Measurements from ENCODE around the gene G6PC3. TPM values are rescaled to one million over a fixed set of nuclear protein-coding genes. Genes with fewer than 3 reads are reported as not detected.

Gene G6PC3
- total RNA-seq, 3 donors from 2014 or later (not counting 1 experiment from before 2014, with no cell fraction given) = 18.2 to 21.7 (median 20.6) TPM

DNA sequence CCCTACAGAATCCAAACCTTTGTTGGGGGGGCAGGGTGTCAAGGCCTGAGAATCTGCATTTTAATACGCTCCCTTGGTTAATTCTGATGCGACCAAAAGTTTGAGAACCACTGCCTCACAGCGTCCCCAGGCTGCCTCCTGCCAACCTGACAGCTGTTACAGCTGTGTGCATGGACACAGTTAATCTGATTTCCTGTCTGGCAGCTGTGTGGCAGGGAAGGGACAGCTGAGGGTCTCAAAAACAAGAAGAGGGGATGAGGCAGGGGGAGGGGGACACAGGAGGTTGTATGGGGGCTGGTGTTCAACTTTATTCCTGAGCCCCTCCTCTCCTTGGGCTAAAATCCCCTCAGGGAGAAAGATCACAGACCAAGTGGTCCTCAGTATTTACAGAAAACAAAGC, 35.4 kb downstream of the G6PC3 start:
- intact Hi-C loops (cut with micrococcal nuclease) = no loop called here
- H3K36me3 ChIP-seq (ENCODE audit: control insufficient read depth, insufficient read depth, low read length) = peaks cover 3% of the 10 kb centered on the region
- H3K27ac ChIP-seq (ENCODE audit: low read length) = no peak overlapping the region
- Mint-ChIP-seq H3K27ac (no peak overlapping the region), H3K4me3 (no peak overlapping the region), H3K27me3 (ENCODE audit: low read depth in 2 of 2) (no peaks in the 10 kb centered on the region), H3K4me1 (peaks cover 0 to 14% of the 10 kb centered on the region in 2 donors), H3K36me3 (no peaks in the 10 kb centered on the region), H3K9me3 (no peaks in the 10 kb centered on the region)
- DNase-seq = no peak
- peaks cover 14% of the 10 kb centered on the region for H3K4me1 ChIP-seq (ENCODE audit: control insufficient read depth, insufficient read depth, low read length)
- no peaks in the 10 kb centered on the region for H3K9me3 ChIP-seq (ENCODE audit: control insufficient read depth, insufficient read depth, low read length)
- no peak for ATAC-seq
- WGBS (ENCODE audit: insufficient coverage) = 31% methylated on average over 3 of the region's 3 CpGs
- no peak overlapping the region for H3K4me3 ChIP-seq (ENCODE audit: low read length)
- no peaks in the 10 kb centered on the region for H3K27me3 ChIP-seq (ENCODE audit: control insufficient read depth, insufficient read depth, low read length)
- no peak for TF ChIP-seq CTCF (IDR thresholded peaks at IDR 0.05)

GRCh38 chr17:44106801-44107200, 36.3 kb downstream of the G6PC3 start:
- no peak for TF ChIP-seq CTCF (IDR thresholded peaks at IDR 0.05)
- Histone ChIP-seq H3K4me1 (ENCODE audit: control insufficient read depth, insufficient read depth, low read length) (peaks cover 23% of the 10 kb centered on the region), H3K36me3 (ENCODE audit: control insufficient read depth, insufficient read depth, low read length) (peaks cover 3% of the 10 kb centered on the region), H3K27ac (ENCODE audit: low read length) (no peak overlapping the region), H3K9me3 (ENCODE audit: control insufficient read depth, insufficient read depth, low read length) (no peaks in the 10 kb centered on the region), H3K27me3 (ENCODE audit: control insufficient read depth, insufficient read depth, low read length) (no peaks in the 10 kb centered on the region), H3K4me3 (ENCODE audit: low read length) (no peak overlapping the region)
- Mint-ChIP-seq H3K27me3 (ENCODE audit: low read depth in 2 of 2) (no peaks in the 10 kb centered on the region), H3K4me1 (peaks cover 0 to 22% of the 10 kb centered on the region in 2 donors), H3K27ac (no peak overlapping the region), H3K4me3 (no peak overlapping the region), H3K9me3 (no peaks in the 10 kb centered on the region), H3K36me3 (no peaks in the 10 kb centered on the region)
- intact Hi-C loops (cut with micrococcal nuclease) = no loop called here
- ATAC-seq (no peak), DNase-seq (no peak)
- WGBS (ENCODE audit: insufficient coverage) = 90% methylated on average over 4 of the region's 4 CpGs

DNA sequence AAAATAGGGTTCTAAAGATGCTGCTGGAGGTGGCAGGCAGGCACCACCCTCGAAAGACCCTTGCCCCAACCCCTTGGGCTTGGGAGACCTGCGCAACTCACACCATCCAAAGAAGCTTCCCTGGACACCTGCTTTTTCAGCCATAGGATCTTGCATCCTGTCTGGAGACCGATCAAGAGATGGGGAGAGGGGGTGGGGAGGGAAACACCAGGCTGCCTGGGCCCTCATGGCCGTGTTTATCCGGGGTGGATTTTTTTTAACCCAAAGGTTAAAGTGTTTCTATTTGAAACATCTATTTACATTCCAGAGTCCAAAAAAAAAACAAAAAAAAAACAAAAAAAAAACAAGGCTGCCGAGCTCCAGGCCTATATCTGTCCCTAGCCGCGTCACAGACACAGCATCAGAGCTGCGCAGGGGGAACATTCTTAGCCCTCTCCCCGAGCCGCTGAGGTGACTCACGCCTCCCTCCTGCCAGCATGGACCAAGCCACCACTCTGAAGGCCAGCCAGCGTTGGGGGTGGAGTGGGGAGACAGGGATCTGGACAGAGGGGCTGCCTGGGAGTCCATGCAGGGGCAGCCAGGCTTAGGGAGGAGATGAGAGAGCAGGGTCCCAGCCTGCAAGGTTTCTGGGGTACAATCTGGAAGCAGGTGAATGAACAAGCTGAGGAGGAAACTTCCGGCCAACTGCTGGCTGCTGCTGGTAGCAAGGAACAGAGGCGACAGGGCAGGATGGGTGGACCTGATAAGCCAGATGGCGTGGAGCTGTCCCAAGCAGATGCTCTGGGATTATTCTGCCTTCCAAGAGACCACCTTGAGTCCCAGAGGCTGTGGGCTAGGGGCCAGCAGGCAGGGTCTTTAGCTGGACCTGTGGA, 38.1 kb downstream of the G6PC3 start:
- no peaks in the 10 kb centered on the region for H3K9me3 Mint-ChIP-seq
- ATAC-seq (no peak), DNase-seq (no peak)
- H3K4me1 ChIP-seq (ENCODE audit: control insufficient read depth, insufficient read depth, low read length) = peaks cover 32% of the 10 kb centered on the region
- H3K4me1 Mint-ChIP-seq = peaks cover 0 to 34% of the 10 kb centered on the region in 2 donors
- intact Hi-C loops (cut with micrococcal nuclease) = no loop called here
- TF ChIP-seq CTCF (IDR thresholded peaks at IDR 0.05) = no peak
- H3K4me3 ChIP-seq (ENCODE audit: low read length) = no peak overlapping the region
- no peaks in the 10 kb centered on the region for H3K36me3 Mint-ChIP-seq
- no peaks in the 10 kb centered on the region for H3K9me3 ChIP-seq (ENCODE audit: control insufficient read depth, insufficient read depth, low read length)
- WGBS (ENCODE audit: insufficient coverage) = 91% methylated on average over 13 of the region's 16 CpGs
- no peak overlapping the region for H3K4me3 Mint-ChIP-seq
- H3K27me3 ChIP-seq (ENCODE audit: control insufficient read depth, insufficient read depth, low read length) = no peaks in the 10 kb centered on the region
- no peak overlapping the region for H3K27ac ChIP-seq (ENCODE audit: low read length)
- H3K27ac Mint-ChIP-seq = no peak overlapping the region
- H3K27me3 Mint-ChIP-seq (ENCODE audit: low read depth in 2 of 2) = no peaks in the 10 kb centered on the region
- peaks cover 3% of the 10 kb centered on the region for H3K36me3 ChIP-seq (ENCODE audit: control insufficient read depth, insufficient read depth, low read length)

- no peak overlapping the region for H3K4me3 Mint-ChIP-seq
- ATAC-seq (no peak), DNase-seq (no peak)
- TF ChIP-seq CTCF (IDR thresholded peaks at IDR 0.05) = no peak
- H3K9me3 Mint-ChIP-seq = no peaks in the 10 kb centered on the region
- intact Hi-C loops (cut with micrococcal nuclease) = no loop called here
- peaks cover 0 to 34% of the 10 kb centered on the region in 2 donors for H3K4me1 Mint-ChIP-seq
- Histone ChIP-seq H3K4me3 (ENCODE audit: low read length) (no peak overlapping the region), H3K4me1 (ENCODE audit: control insufficient read depth, insufficient read depth, low read length) (peaks cover 32% of the 10 kb centered on the region), H3K27ac (ENCODE audit: low read length) (no peak overlapping the region), H3K9me3 (ENCODE audit: control insufficient read depth, insufficient read depth, low read length) (no peaks in the 10 kb centered on the region), H3K36me3 (ENCODE audit: control insufficient read depth, insufficient read depth, low read length) (peaks cover 3% of the 10 kb centered on the region), H3K27me3 (ENCODE audit: control insufficient read depth, insufficient read depth, low read length) (no peaks in the 10 kb centered on the region)
- no peak overlapping the region for H3K27ac Mint-ChIP-seq
- 74% methylated on average over 4 of the region's 4 CpGs for WGBS (ENCODE audit: insufficient coverage)
- no peaks in the 10 kb centered on the region for H3K27me3 Mint-ChIP-seq (ENCODE audit: low read depth in 2 of 2)
- no peaks in the 10 kb centered on the region for H3K36me3 Mint-ChIP-seq
These were observed 38.7 kb downstream of the G6PC3 start for GRCh38 chr17:44109312-44109630.
